HCT116 (cell line): ENCODE results near the gene ENTPD8. TPM values are rescaled to one million over a fixed set of nuclear protein-coding genes. Genes with fewer than 3 reads are reported as not detected.

ENCODE experiments used
- ATAC-seq: fragments of 200-7000 bp; cut with Tn5 transposase; 2 replicates; pipeline ENCODE4 v1.9.1; 2020; ENCODE audit warnings: mild to moderate bottlenecking, moderate library complexity
- BruUV-seq: library from RNA; stranded (reverse); fragments of 400-500 nt; replicated peaks from 2 replicates; lab custom pipeline; 2021; lab: Mats Ljungman, UMichigan
- CTCF ChIA-PET: fragments of 300-600 bp; sonication (Branson Sonifier 250); formaldehyde crosslinking; loops from one replicate; lab custom pipeline; 2021; ENCODE audit warnings: antibody characterized with exemption; lab: Charles Lee
- POLR2A ChIA-PET: fragments of 300-600, 350-600 bp; sonication (Branson Sonifier 250); formaldehyde crosslinking; loops from one replicate; lab custom pipeline; 2021; ENCODE audit warnings: antibody characterized with exemption; lab: Charles Lee
- RAD21 ChIA-PET, 2 experiments: fragments of 300-600 bp; sonication (Branson Sonifier 250); formaldehyde crosslinking; loops; one replicate each; lab custom pipeline; 2023; ENCODE audit warnings: low total read pairs in 2 of 2; ENCODE audit not compliant: uncharacterized antibody in 2 of 2, unreplicated experiment in 2 of 2, low non-redundant PET in 1 of 2; lab: Charles Lee
- DNase-seq: peaks from one replicate; pipeline ENCODE4 v3.0.0-alpha.2; 2010; ENCODE audit warnings: low read depth, low spot score
- H2AFZ ChIP-seq: fragments of 200-600 bp; shearing (Covaris generic), sonication (generic); 2 replicates; pipeline ENCODE4 v1.6.1; 2017; ENCODE audit warnings: low read depth, mixed run types, mixed read lengths, antibody characterized with exemption, low read length; ENCODE audit not compliant: poor library complexity, severe bottlenecking
- H3K27ac ChIP-seq: 2 replicates; pipeline ENCODE4 v1.5.1; 2012; ENCODE audit warnings: low read depth, low read length
- H3K27me3 ChIP-seq: fragments of 200-600 bp; sonication (generic); 2 replicates; pipeline ENCODE4 v1.6.1; 2016; ENCODE audit warnings: mixed run types, low read length, mixed read lengths; ENCODE audit not compliant: insufficient read depth
- H3K36me3 ChIP-seq, 2 experiments: fragments of 200-500 bp in 1 of 2; fragments of 200-600 bp in 1 of 2; sonication (Bioruptor generic) in 1 of 2; sonication (generic) in 1 of 2; 2 replicates each; pipeline versions ENCODE4 v1.5.1 to v1.6.1; 2014 to 2016; ENCODE audit warnings: low read length in 2 of 2, inconsistent platforms in 1 of 2, mixed read lengths in 1 of 2, mixed run types in 1 of 2; ENCODE audit not compliant: insufficient read depth in 2 of 2, control insufficient read depth in 1 of 2
- H3K4me1 ChIP-seq, 2 experiments: fragments of 200-600 bp in 1 of 2; sonication (generic) in 1 of 2; 2 replicates each; pipeline versions ENCODE4 v1.5.1 to v1.6.1; 2012 to 2017; ENCODE audit warnings: low read length in 2 of 2, inconsistent platforms in 1 of 2, mild to moderate bottlenecking in 1 of 2, mixed read lengths in 1 of 2, mixed run types in 1 of 2, moderate library complexity in 1 of 2; ENCODE audit not compliant: insufficient read depth in 2 of 2, control insufficient read depth in 1 of 2
- H3K4me2 ChIP-seq: fragments of 200-600 bp; sonication (generic); 2 replicates; pipeline ENCODE4 v1.6.1; 2017; ENCODE audit warnings: mixed run types, low read length, mixed read lengths
- H3K4me3 ChIP-seq, 2 experiments: fragments of 200-600 bp in 1 of 2; sonication (generic) in 1 of 2; replicated peaks in 1 of 2; 2 replicates each; pipeline ENCODE4 v1.5.1; 2011 to 2016; ENCODE audit warnings: low read length in 2 of 2, control low read depth in 1 of 2, low read depth in 1 of 2, mild to moderate bottlenecking in 1 of 2, mixed read lengths in 1 of 2, mixed run types in 1 of 2
- H3K79me2 ChIP-seq: fragments of 200-600 bp; sonication (generic); 2 replicates; pipeline ENCODE4 v1.6.1; 2017; ENCODE audit warnings: mild to moderate bottlenecking, mixed run types, low read length, moderate library complexity, mixed read lengths; ENCODE audit not compliant: insufficient read depth
- H3K9ac ChIP-seq: fragments of 200-600 bp; sonication (generic); 2 replicates; pipeline ENCODE4 v1.6.1; 2016; ENCODE audit warnings: low read length, mixed read lengths
- H3K9me2 ChIP-seq: fragments of 200-600 bp; sonication (generic), shearing (Covaris generic); 2 replicates; pipeline ENCODE4 v1.6.1; 2017; ENCODE audit warnings: mixed run types, mild to moderate bottlenecking, moderate library complexity; ENCODE audit not compliant: insufficient read depth
- H3K9me3 ChIP-seq, 2 experiments: fragments of 200-500 bp in 1 of 2; fragments of 200-600 bp in 1 of 2; sonication (Bioruptor generic) in 1 of 2; sonication (generic) in 1 of 2; 2 replicates each; pipeline ENCODE4 v1.6.1; 2014 to 2017; ENCODE audit warnings: low read length in 2 of 2, mixed read lengths in 2 of 2, inconsistent platforms in 1 of 2, low read depth in 1 of 2, mild to moderate bottlenecking in 1 of 2, mixed run types in 1 of 2, moderate library complexity in 1 of 2; ENCODE audit not compliant: control insufficient read depth in 1 of 2, insufficient read depth in 1 of 2
- H4K20me1 ChIP-seq: fragments of 200-600 bp; sonication (generic), shearing (Covaris generic); 2 replicates; pipeline ENCODE4 v1.6.1; 2017; ENCODE audit warnings: mixed run types, mild to moderate bottlenecking, moderate library complexity; ENCODE audit not compliant: insufficient read depth
- ATF3 ChIP-seq: IDR thresholded peaks from 2 replicates; pipeline ENCODE4 v1.6.1; 2012
- CBX3 ChIP-seq: IDR thresholded peaks from 2 replicates; pipeline ENCODE4 v1.6.1; 2012; ENCODE audit warnings: low read depth
- CEBPB ChIP-seq: IDR thresholded peaks from 2 replicates; pipeline ENCODE4 v1.6.1; 2012; ENCODE audit warnings: low read depth
- EGR1 ChIP-seq: IDR thresholded peaks from 2 replicates; pipeline ENCODE4 v1.6.1; 2012; ENCODE audit warnings: low read depth
- ELF1 ChIP-seq: IDR thresholded peaks from 2 replicates; pipeline ENCODE4 v1.6.1; 2012; ENCODE audit warnings: low read depth, borderline replicate concordance
- EZH2phosphoT487 ChIP-seq: fragments of 200-600 bp; IDR thresholded peaks from 2 replicates; pipeline ENCODE4 v1.6.1; 2018; ENCODE audit warnings: antibody characterized with exemption, borderline replicate concordance
- FOSL1 ChIP-seq: IDR thresholded peaks from 2 replicates; pipeline ENCODE4 v1.6.1; 2012; ENCODE audit warnings: low read depth
- JUND ChIP-seq: IDR thresholded peaks from 2 replicates; pipeline ENCODE4 v1.6.1; 2012
- POLR2A ChIP-seq: IDR thresholded peaks from 2 replicates; pipeline ENCODE4 v1.7.0; 2011; ENCODE audit warnings: borderline replicate concordance; ENCODE audit not compliant: insufficient read depth, insufficient read length; ENCODE audit errors: extremely low read depth
- REST ChIP-seq: IDR thresholded peaks from 2 replicates; pipeline ENCODE4 v1.6.1; 2012; ENCODE audit warnings: low read depth
- SRF ChIP-seq: IDR thresholded peaks from 2 replicates; pipeline ENCODE4 v1.6.1; 2012; ENCODE audit warnings: low read depth
- TCF7L2 ChIP-seq: IDR thresholded peaks from 2 replicates; pipeline ENCODE4 v1.7.0; 2011; ENCODE audit warnings: borderline replicate concordance, inconsistent platforms; ENCODE audit not compliant: insufficient read depth, insufficient read length; ENCODE audit errors: extremely low read depth
- YY1 ChIP-seq: IDR thresholded peaks from 2 replicates; pipeline ENCODE4 v1.6.1; 2011; ENCODE audit warnings: low read length, low read depth, moderate library complexity, mild to moderate bottlenecking; ENCODE audit not compliant: insufficient replicate concordance; ENCODE audit errors: extremely low read depth
- ZFX ChIP-seq: fragments of 450-650 bp; IDR thresholded peaks from 2 replicates; pipeline ENCODE4 v1.6.1; 2017
- ZNF274 ChIP-seq: fragments of 200-500 bp; sonication (Bioruptor generic); IDR thresholded peaks from 2 replicates; pipeline ENCODE4 v1.6.1; 2014; ENCODE audit warnings: mild to moderate bottlenecking, low read depth, low read length, inconsistent platforms
- intact Hi-C: fragments of 100-400 bp; cut with micrococcal nuclease; formaldehyde crosslinking; loops from 2 replicates; pipeline ENCODE4 v1.10.0; 2022
- total RNA-seq: library from RNA; stranded (reverse); gene quantifications from one replicate; pipeline ENCODE4 v1.2.1, GENCODE V29; 2021; ENCODE audit not compliant: unreplicated experiment

Gene ENTPD8
- total RNA-seq, 1 experiment from 2014 or later = 1.7 TPM

- H3K36me3 ChIP-seq = no peaks in the 10 kb centered on the region
- no peak overlapping the region for H3K4me3 ChIP-seq
- no peaks in the 10 kb centered on the region for H3K27me3 ChIP-seq
- POLR2A ChIA-PET = no interaction called here
- no peak overlapping the region for H2AFZ ChIP-seq
- H4K20me1 ChIP-seq = no peaks in the 10 kb centered on the region
- RAD21 ChIA-PET = no interaction called here
- CTCF ChIA-PET = no interaction called here
- no TSS peak for BruUV-seq
- TF ChIP-seq FOSL1 = no peak
- TF ChIP-seq SRF = no peak
- no peak for TF ChIP-seq CEBPB
- no peak for TF ChIP-seq ZFX
- no peak for TF ChIP-seq POLR2A
- no peak for TF ChIP-seq CBX3
- no peak for TF ChIP-seq EGR1
- TF ChIP-seq EZH2phosphoT487 = no peak
- no peak for TF ChIP-seq ELF1
- no peak for TF ChIP-seq JUND
- no peak for TF ChIP-seq TCF7L2
- TF ChIP-seq REST = no peak
- no peak for TF ChIP-seq YY1
- TF ChIP-seq ATF3 = no peak
- TF ChIP-seq ZNF274 = no peak
- H3K9me3 ChIP-seq = no peaks in the 10 kb centered on the region
- intact Hi-C loops = no loop called here
- no peaks in the 10 kb centered on the region for H3K9me2 ChIP-seq
- H3K4me2 ChIP-seq = no peak overlapping the region
- H3K4me1 ChIP-seq = peaks cover 12 to 26% of the 10 kb centered on the region in 2 experiments
- H3K27ac ChIP-seq = no peak overlapping the region
- no peak overlapping the region for H3K9ac ChIP-seq
- ATAC-seq (no peak), DNase-seq (no peak)
- no peaks in the 10 kb centered on the region for H3K79me2 ChIP-seq
These were observed 23.3 kb upstream of the ENTPD8 start for GRCh38 chr9:137464291-137464999.
